GM13977 (cell line): ENCODE results near the gene DLX2.

Source experiments
- DNase-seq: peaks from one replicate; pipeline ENCODE4 v3.0.0; 2012; ENCODE audit warnings: low spot score
- in situ Hi-C: fragments of 300-500 bp; cut with MboI; formaldehyde crosslinking; loops from one replicate; pipeline ENCODE4 v1.12.0; 2022; ENCODE audit warnings: low sequenced_read_pairs, low pct_unique_long_range_greater_than_20kb, mixed read lengths, inconsistent platforms; ENCODE audit not compliant: unreplicated experiment
- TF ChIP-seq, protein P1 (sequence below): IDR thresholded peaks from 2 replicates; pipeline ENCODE4 v1.5.1; 2012; ENCODE audit warnings: mild to moderate bottlenecking, control low read depth; ENCODE audit not compliant: insufficient read depth; ENCODE audit errors: extremely low read depth, missing control alignments

The DLX2 gene

GRCh38 chr2:172084395-172084644 is 18.4 kb downstream of the DLX2 start:
- TF ChIP-seq, protein P1, sequence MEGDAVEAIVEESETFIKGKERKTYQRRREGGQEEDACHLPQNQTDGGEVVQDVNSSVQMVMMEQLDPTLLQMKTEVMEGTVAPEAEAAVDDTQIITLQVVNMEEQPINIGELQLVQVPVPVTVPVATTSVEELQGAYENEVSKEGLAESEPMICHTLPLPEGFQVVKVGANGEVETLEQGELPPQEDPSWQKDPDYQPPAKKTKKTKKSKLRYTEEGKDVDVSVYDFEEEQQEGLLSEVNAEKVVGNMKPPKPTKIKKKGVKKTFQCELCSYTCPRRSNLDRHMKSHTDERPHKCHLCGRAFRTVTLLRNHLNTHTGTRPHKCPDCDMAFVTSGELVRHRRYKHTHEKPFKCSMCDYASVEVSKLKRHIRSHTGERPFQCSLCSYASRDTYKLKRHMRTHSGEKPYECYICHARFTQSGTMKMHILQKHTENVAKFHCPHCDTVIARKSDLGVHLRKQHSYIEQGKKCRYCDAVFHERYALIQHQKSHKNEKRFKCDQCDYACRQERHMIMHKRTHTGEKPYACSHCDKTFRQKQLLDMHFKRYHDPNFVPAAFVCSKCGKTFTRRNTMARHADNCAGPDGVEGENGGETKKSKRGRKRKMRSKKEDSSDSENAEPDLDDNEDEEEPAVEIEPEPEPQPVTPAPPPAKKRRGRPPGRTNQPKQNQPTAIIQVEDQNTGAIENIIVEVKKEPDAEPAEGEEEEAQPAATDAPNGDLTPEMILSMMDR = no peak
- no peak for DNase-seq
- in situ Hi-C loops = loop anchor here (10.0 to 25.0 kb wide), 3 partner anchors 272 to 1370 kb away; partner anchors contain the start of genes GAD1 and SP5

DNA sequence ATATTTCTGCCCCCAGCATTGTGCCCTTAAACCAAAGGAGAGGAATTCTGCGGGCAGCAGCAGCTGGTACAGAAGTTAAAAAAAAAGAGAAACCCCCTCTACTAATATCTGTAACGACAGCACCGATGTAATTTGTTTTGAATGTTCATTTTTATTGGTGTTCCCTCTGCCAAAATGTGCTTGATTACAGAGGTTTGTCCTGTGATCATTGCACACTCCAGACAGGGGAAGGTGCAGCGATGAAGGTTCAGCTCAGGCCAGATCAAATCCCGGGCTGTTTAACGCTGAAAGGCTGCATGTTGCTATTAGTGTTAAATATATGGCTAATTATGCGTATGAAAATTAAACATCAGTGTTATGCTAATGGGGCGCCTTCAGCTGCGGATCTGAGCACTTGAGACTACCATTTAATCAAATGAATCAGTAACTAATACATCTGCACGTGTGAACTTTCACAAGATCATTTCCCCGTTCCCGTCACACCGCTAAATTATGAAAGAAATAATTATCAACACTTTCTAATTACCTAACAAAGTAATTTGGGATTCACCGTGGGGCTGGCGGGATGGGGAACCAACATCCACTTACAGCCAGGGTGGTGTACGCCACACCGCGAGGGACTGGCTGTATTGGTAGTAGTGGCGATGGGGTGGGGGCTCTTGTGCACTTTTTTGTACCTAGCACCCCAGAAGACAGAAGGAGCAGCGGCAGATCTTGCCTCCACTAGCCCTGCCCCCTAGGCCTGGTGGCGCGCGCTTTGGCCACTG is 18.9 kb downstream of the DLX2 start:
- peak; percentile 21 for DNase-seq
- in situ Hi-C loops = loop anchor here (10.0 to 25.0 kb wide), 3 partner anchors 272 to 1369 kb away; partner anchors contain the start of genes GAD1 and SP5
- TF ChIP-seq, protein P1 = no peak

DNA sequence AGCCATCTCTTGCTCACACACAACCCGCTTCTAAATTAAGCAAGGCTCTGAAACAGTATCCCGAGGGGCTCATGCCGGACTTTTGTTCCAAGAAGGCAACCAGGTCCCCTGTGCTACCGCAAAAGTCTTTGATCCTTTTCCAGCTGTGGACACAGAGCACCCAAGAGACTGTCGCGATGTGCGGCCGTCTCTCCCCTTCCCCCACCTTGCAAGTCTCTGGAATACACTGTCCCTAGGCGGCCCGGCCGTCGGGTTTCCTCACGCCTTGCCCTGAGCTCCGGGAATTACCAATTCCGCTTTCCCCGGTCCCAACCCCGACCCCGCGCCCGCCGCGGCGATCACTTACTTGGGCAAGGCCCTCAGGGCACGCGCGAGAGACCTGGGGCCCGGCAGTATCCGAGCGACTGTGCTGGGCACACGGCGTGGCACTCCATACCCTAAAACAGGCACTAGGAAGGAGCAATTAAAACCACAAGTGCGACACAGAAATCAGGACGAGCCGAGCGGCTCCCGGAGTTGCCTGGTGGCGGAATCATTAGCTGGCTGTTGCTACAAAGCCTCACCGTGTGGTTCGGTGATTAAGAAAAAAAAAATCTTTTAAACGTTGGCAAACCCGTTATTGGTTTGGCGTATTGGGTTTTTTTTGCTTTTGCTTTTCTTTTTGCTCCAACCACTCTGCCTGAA is 19.6 kb downstream of the DLX2 start:
- no peak for DNase-seq
- in situ Hi-C loops = loop anchor here (10.0 to 25.0 kb wide), 3 partner anchors 271 to 1368 kb away; partner anchors contain the start of genes GAD1 and SP5
- TF ChIP-seq, protein P1 = no peak

DNA sequence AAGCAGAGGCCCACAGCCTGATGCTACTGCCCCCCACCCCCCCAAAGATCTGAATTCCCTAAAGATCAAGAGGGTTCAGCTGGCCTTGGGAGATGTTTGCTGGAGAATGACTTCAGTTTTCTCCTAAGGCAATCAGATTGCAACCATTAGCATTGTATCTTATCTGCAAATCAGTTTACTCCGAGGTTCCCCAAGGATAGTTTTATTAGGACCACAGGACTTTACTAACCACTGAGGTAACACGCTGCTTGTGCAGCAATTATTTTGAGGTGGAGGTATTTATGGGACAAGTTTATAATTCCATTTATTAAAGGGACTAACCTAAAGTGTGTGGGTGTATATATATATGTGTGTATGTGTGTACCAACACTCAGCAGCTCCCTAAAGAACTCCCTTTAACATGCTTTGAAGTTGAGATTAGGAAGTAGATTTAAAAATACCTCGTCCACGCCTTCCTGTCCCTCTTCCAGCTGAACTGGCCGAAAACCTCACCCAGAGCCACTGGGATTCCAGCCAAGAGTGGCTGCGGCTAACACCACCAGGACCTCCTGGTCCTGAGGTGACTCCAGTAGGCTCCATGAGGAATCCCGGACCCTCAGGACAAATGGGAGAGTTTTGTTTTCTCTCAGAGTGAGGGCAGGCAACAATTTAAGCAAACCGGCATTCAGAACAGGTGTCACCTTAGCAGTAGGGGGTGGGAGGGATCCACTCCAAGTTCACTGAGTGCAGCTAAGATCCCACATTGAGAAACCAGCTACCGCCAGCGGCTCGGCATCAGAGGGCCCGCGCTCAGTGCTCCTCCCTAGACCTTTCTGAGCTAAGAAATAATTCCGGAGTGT is 20.4 kb downstream of the DLX2 start:
- in situ Hi-C loops = loop anchor here (10.0 to 25.0 kb wide), 3 partner anchors 270 to 1368 kb away; partner anchors contain the start of genes GAD1 and SP5

DNA sequence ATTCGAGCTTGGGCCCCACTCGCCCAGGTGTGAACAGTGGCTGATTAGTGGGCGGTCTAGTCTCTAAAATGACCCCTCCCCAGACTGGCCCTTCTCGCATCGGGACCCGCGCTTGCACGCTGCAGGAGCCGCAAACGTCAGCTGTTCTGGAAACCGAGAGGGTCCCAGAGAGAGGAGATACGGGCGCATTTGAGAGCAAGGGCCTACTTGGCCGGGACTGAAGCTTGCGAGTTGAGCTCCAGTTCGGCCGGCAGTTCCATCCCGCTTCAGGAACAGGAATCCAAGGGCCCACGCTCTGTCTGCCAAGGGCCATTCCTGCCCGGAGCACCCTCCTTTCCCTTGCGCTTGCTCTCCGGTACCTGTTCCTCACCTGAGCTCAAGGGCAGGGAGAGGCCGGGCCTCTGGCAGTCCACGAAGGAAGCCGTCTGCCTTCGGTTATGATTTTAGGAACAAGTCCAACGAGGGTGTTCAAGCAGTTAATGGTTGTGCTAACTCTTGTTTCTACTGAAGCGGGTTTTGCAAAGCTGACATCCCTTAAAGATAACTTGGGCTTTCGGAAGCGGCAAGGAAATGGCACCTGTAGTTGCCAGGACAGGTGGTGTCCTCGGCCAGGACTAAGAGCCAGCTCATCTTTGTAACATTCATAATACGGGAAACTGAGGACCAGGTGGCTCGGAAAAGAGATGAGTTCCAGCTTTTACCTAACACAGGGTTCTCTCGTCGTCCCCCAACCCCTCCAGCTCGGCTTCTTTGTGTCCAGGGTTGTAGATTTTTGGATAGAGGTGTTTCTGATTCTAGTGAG is 21.3 kb downstream of the DLX2 start:
- DNase-seq = peak; percentile 23
- TF ChIP-seq, protein P1 = no peak
- in situ Hi-C loops = loop anchor here (10.0 to 25.0 kb wide), 3 partner anchors 269 to 1367 kb away; partner anchors contain the start of genes GAD1 and SP5

More for the DNA sequence above, 20.4 kb downstream of the DLX2 start:
- TF ChIP-seq, protein P1 = no peak
- peak; percentile 36 for DNase-seq
